GM12891 (cell line): ENCODE data around the gene B4GALT3.

Experiments
- DNase-seq: peaks from one replicate; pipeline ENCODE4 v3.0.0; 2011; ENCODE audit warnings: low spot score; ENCODE audit not compliant: insufficient read length
- FAIRE-seq: peaks from 2 replicates; lab custom pipeline; 2011; peaks lifted over from hg19 to GRCh38; lab: Jason Lieb, UNC
- PAX5 ChIP-seq: IDR thresholded peaks from 2 replicates; pipeline ENCODE4 v1.6.1; 2011; ENCODE audit warnings: low read length, moderate library complexity, mild to moderate bottlenecking; ENCODE audit not compliant: insufficient read depth, severe bottlenecking
- POLR2A ChIP-seq: IDR thresholded peaks from 2 replicates; pipeline ENCODE4 v1.6.1; 2011; ENCODE audit warnings: low read depth, low read length, control low read depth
- POLR2AphosphoS5 ChIP-seq: IDR thresholded peaks from 2 replicates; pipeline ENCODE4 v1.6.1; 2011; ENCODE audit warnings: low read depth, low read length, control low read depth
- POU2F2 ChIP-seq: IDR thresholded peaks from 2 replicates; pipeline ENCODE4 v1.6.1; 2011; ENCODE audit warnings: low read depth, mild to moderate bottlenecking, control low read depth, low read length, moderate library complexity
- SPI1 ChIP-seq: IDR thresholded peaks from 2 replicates; pipeline ENCODE4 v1.6.1; 2011; ENCODE audit warnings: low read depth, low read length, control low read depth
- TAF1 ChIP-seq: IDR thresholded peaks from 2 replicates; pipeline ENCODE4 v1.6.1; 2011; ENCODE audit warnings: low read depth, low read length, control low read depth

Gene B4GALT3

GRCh38 chr1:161220002-161220401 is 42.7 kb upstream of the B4GALT3 start:
- TF ChIP-seq PAX5 (no peak), POU2F2 (no peak), POLR2AphosphoS5 (no peak), POLR2A (no peak), TAF1 (no peak), SPI1 (no peak)
- no peak for DNase-seq
- FAIRE-seq = no peak

GRCh38 chr1:161219078-161219892 is 42.0 kb upstream of the B4GALT3 start:
- DNase-seq (no peak), FAIRE-seq (no peak)
- TF ChIP-seq SPI1 (no peak), POLR2AphosphoS5 (no peak), POU2F2 (no peak), POLR2A (no peak), TAF1 (no peak), PAX5 (no peak)

GRCh38 chr1:161218301-161219077 is 41.2 kb upstream of the B4GALT3 start:
- DNase-seq = no peak
- TF ChIP-seq TAF1 (no peak), POLR2A (no peak), POLR2AphosphoS5 (no peak), PAX5 (no peak), SPI1 (no peak), POU2F2 (no peak)
- FAIRE-seq = peak; percentile 20

GRCh38 chr1:161217831-161218230 is 40.5 kb upstream of the B4GALT3 start:
- TF ChIP-seq TAF1 (no peak), POLR2AphosphoS5 (no peak), SPI1 (no peak), POU2F2 (no peak), POLR2A (no peak), PAX5 (no peak)
- DNase-seq (no peak), FAIRE-seq (peak; percentile 84)

GRCh38 chr1:161216945-161217712 is 39.8 kb upstream of the B4GALT3 start:
- DNase-seq (peak; percentile 45), FAIRE-seq (peak; percentile 92)
- no peak for TF ChIP-seq POLR2A
- peak; percentile 29; the same call in 1 of the 2 replicates for TF ChIP-seq POU2F2
- peak; percentile 40; the same call in 1 of the 2 replicates for TF ChIP-seq SPI1

- TF ChIP-seq POU2F2 = no peak
- TF ChIP-seq POLR2AphosphoS5 = no peak
- no peak for TF ChIP-seq TAF1
- TF ChIP-seq PAX5 = no peak
- no peak for TF ChIP-seq SPI1
- no peak for TF ChIP-seq POLR2A
- no peak for DNase-seq
- FAIRE-seq = no peak
These were observed 37.8 kb upstream of the B4GALT3 start, which contains the start of gene FCER1G for GRCh38 chr1:161215076-161215475. Gene FCER1G, plus strand, starts transcription at chr1:161215295. Its CDS starts 27 bp downstream, at chr1:161215322.

GRCh38 chr1:161214369-161214768 is 37.1 kb upstream of the B4GALT3 start:
- no peak for DNase-seq
- no peak for FAIRE-seq
- TF ChIP-seq SPI1 (no peak), POLR2A (no peak), POU2F2 (no peak), POLR2AphosphoS5 (no peak), PAX5 (no peak), TAF1 (no peak)

- FAIRE-seq (peak; percentile 88), DNase-seq (peak; percentile 50)
- TF ChIP-seq POLR2AphosphoS5 (no peak), PAX5 (no peak), POLR2A (no peak), TAF1 (no peak), POU2F2 (peak; percentile 63; the same call in 1 of the 2 replicates), SPI1 (peak; percentile 43; the same call in 1 of the 2 replicates)
These were observed 32.6 kb upstream of the B4GALT3 start for GRCh38 chr1:161209790-161210409.

- TF ChIP-seq POLR2AphosphoS5 (no peak), TAF1 (no peak), POLR2A (no peak), POU2F2 (no peak), PAX5 (no peak), SPI1 (no peak)
- no peak for DNase-seq
- no peak for FAIRE-seq
These were observed 29.9 kb upstream of the B4GALT3 start for GRCh38 chr1:161207173-161207572.
